ENCODE data around the gene PIGU.

DNA sequence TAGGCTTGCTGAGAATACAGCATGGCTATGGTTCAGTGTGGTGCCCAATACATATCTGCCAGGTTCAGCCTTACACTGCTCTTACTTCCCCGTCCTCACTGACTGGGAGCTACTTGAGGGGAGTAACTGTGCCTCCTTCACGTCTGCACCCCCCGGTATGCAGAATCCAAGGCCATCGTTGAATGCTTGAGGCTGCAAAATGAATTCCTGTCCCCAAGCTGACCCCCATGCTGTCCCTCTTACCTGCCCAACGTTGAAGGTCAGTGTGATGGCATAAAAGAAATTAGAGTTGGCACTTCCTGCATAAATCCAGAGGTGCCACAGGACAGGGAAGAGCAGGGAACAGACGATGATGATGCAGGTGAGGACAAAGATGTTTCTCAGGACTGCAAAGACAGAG lies 102.0 kb downstream of the PIGU start:
- TF ChIP-seq SCRT1 (tag by site-specific recombination; IDR thresholded peaks at IDR 0.05; ENCODE audit: borderline replicate concordance) (no peak), ZNF558 (tag by site-specific recombination; IDR thresholded peaks at IDR 0.05) (no peak), KLF10 (tag by site-specific recombination; IDR thresholded peaks at IDR 0.05) (no peak), ZNF26 (tag by site-specific recombination; IDR thresholded peaks at IDR 0.05) (no peak), SP2 (tag by site-specific recombination; IDR thresholded peaks at IDR 0.05) (no peak)
- TF ChIP-seq, protein P1, sequence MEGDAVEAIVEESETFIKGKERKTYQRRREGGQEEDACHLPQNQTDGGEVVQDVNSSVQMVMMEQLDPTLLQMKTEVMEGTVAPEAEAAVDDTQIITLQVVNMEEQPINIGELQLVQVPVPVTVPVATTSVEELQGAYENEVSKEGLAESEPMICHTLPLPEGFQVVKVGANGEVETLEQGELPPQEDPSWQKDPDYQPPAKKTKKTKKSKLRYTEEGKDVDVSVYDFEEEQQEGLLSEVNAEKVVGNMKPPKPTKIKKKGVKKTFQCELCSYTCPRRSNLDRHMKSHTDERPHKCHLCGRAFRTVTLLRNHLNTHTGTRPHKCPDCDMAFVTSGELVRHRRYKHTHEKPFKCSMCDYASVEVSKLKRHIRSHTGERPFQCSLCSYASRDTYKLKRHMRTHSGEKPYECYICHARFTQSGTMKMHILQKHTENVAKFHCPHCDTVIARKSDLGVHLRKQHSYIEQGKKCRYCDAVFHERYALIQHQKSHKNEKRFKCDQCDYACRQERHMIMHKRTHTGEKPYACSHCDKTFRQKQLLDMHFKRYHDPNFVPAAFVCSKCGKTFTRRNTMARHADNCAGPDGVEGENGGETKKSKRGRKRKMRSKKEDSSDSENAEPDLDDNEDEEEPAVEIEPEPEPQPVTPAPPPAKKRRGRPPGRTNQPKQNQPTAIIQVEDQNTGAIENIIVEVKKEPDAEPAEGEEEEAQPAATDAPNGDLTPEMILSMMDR (tag by site-specific recombination; IDR thresholded peaks at IDR 0.05): no peak

Data from HEK293 (cell line).